ENCODE results near the gene GABARAP. TPM values are rescaled to one million over a fixed set of nuclear protein-coding genes. Genes with fewer than 3 reads are reported as not detected.

Gene GABARAP
- total and polyA plus RNA-seq, 9 donors = 526 to 1,518 (median 640) TPM

- no peak overlapping the region for H3K27ac ChIP-seq
Measured at GRCh38 chr17:7260651-7261378, 18.6 kb upstream of the GABARAP start.

GRCh38 chr17:7260151-7260550 is 17.9 kb upstream of the GABARAP start:
- Histone ChIP-seq H3K27me3 (peaks cover 7% of the 10 kb centered on the region), H3K36me3 (no peaks in the 10 kb centered on the region), H3K27ac (no peak overlapping the region), H3K4me1 (ENCODE audit: insufficient read depth) (peaks cover 11% of the 10 kb centered on the region), H3K4me3 (no peak overlapping the region), H3K9me3 (no peaks in the 10 kb centered on the region)
- 73 to 88% (median 80%) methylated on average over 4 of the region's 4 CpGs for WGBS, 3 donors
- TF ChIP-seq CTCF (IDR thresholded peaks at IDR 0.05) (no peak), POLR2A (IDR thresholded peaks at IDR 0.05) (no peak)
- intact Hi-C loops (cut with DNase I) = no loop called here
- DNase-seq = no peak

More at GRCh38 chr17:7260651-7261378, 18.6 kb upstream of the GABARAP start:
- 4 to 5% (median 5%) methylated on average over 37 to 54 of the region's 54 CpGs for WGBS, 3 donors
- Histone ChIP-seq H3K36me3 (no peaks in the 10 kb centered on the region), H3K4me3 (peak overlapping the region; percentile 33), H3K4me1 (ENCODE audit: insufficient read depth) (peaks cover 11% of the 10 kb centered on the region), H3K27me3 (peaks cover 7% of the 10 kb centered on the region), H3K9me3 (no peaks in the 10 kb centered on the region)
- TF ChIP-seq EP300 (IDR thresholded peaks at IDR 0.05) = no peak
- TF ChIP-seq POLR2A (IDR thresholded peaks at IDR 0.05) = no peak
- no peak for TF ChIP-seq CTCF (IDR thresholded peaks at IDR 0.05)
- intact Hi-C loops (cut with DNase I) = no loop called here
- DNase-seq = peak in 1 of 5 donors; percentile 29

- Histone ChIP-seq H3K4me3 (no peak overlapping the region), H3K27me3 (peaks cover 7% of the 10 kb centered on the region), H3K9me3 (no peaks in the 10 kb centered on the region), H3K4me1 (ENCODE audit: insufficient read depth) (peaks cover 11% of the 10 kb centered on the region), H3K36me3 (no peaks in the 10 kb centered on the region), H3K27ac (no peak overlapping the region)
- intact Hi-C loops (cut with DNase I) = no loop called here
- no peak for DNase-seq
- no peak for TF ChIP-seq POLR2A (IDR thresholded peaks at IDR 0.05)
- TF ChIP-seq EP300 (IDR thresholded peaks at IDR 0.05) = no peak
- no peak for TF ChIP-seq CTCF (IDR thresholded peaks at IDR 0.05)
- 90 to 95% (median 93%) methylated on average over 6 of the region's 6 CpGs for WGBS, 3 donors
Measured at GRCh38 chr17:7259555-7259889, 17.3 kb upstream of the GABARAP start.

GRCh38 chr17:7258731-7259554 is 16.7 kb upstream of the GABARAP start:
- Histone ChIP-seq H3K4me1 (ENCODE audit: insufficient read depth) (peaks cover 11% of the 10 kb centered on the region), H3K9me3 (no peaks in the 10 kb centered on the region), H3K27me3 (peaks cover 7% of the 10 kb centered on the region), H3K36me3 (no peaks in the 10 kb centered on the region), H3K27ac (no peak overlapping the region), H3K4me3 (no peak overlapping the region)
- no peak for DNase-seq
- no peak for TF ChIP-seq CTCF (IDR thresholded peaks at IDR 0.05)
- no peak for TF ChIP-seq EP300 (IDR thresholded peaks at IDR 0.05)
- TF ChIP-seq POLR2A (IDR thresholded peaks at IDR 0.05) = no peak
- intact Hi-C loops (cut with DNase I) = no loop called here
- WGBS, 3 donors = 81 to 85% (median 84%) methylated on average over 7 of the region's 7 CpGs
